Endodermal cell (in vitro differentiated cells): Measurements from ENCODE around the gene CERS2. TPM values are rescaled to one million over a fixed set of nuclear protein-coding genes. Genes with fewer than 3 reads are reported as not detected.

Experiments
- DNase-seq: peaks from one replicate; pipeline ENCODE4 v3.0.0-alpha.2; 2017
- H3K27ac ChIP-seq: 2 replicates; pipeline ENCODE4 v1.5.1; 2013; ENCODE audit warnings: mild to moderate bottlenecking, low read depth, low read length, moderate library complexity
- H3K27me3 ChIP-seq: 2 replicates; pipeline ENCODE4 v1.6.1; 2013; ENCODE audit warnings: mild to moderate bottlenecking, low read length, moderate library complexity; ENCODE audit not compliant: insufficient read depth, control insufficient read depth, poor library complexity, severe bottlenecking
- H3K36me3 ChIP-seq: 2 replicates; pipeline ENCODE4 v1.7.0; 2013; ENCODE audit warnings: mild to moderate bottlenecking, low read length, moderate library complexity; ENCODE audit not compliant: control insufficient read depth, insufficient read depth
- H3K4me1 ChIP-seq: one replicate; pipeline ENCODE4 v1.7.0; 2013; ENCODE audit warnings: low read length; ENCODE audit not compliant: control insufficient read depth, insufficient read depth
- H3K4me3 ChIP-seq: 2 replicates; pipeline ENCODE4 v1.5.1; 2013; ENCODE audit warnings: mild to moderate bottlenecking, low read length, moderate library complexity
- H3K9ac ChIP-seq: 2 replicates; pipeline ENCODE4 v1.6.1; 2013; ENCODE audit warnings: mild to moderate bottlenecking, low read length, moderate library complexity; ENCODE audit not compliant: poor library complexity, severe bottlenecking; ENCODE audit errors: extremely low read depth
- H3K9me3 ChIP-seq: 2 replicates; pipeline ENCODE4 v1.6.1; 2013; ENCODE audit warnings: mild to moderate bottlenecking, low read length, moderate library complexity; ENCODE audit not compliant: control insufficient read depth
- H3K27ac Mint-ChIP-seq: 2 replicates; pipeline ENCODE4 v1.8.0; 2020; ENCODE audit warnings: mixed read lengths
- H3K27me3 Mint-ChIP-seq: 2 replicates; pipeline ENCODE4 v1.8.0; 2021; ENCODE audit warnings: mild to moderate bottlenecking, mixed read lengths; ENCODE audit not compliant: insufficient read depth
- H3K36me3 Mint-ChIP-seq: 2 replicates; pipeline ENCODE4 v1.8.0; 2020; ENCODE audit warnings: low read depth, mixed read lengths
- H3K4me1 Mint-ChIP-seq: 2 replicates; pipeline ENCODE4 v1.8.0; 2020; ENCODE audit warnings: mixed read lengths
- H3K4me3 Mint-ChIP-seq: 2 replicates; pipeline ENCODE4 v1.8.0; 2020; ENCODE audit warnings: mild to moderate bottlenecking, moderate library complexity, mixed read lengths
- H3K9me3 Mint-ChIP-seq: 2 replicates; pipeline ENCODE4 v1.8.0; 2020; ENCODE audit warnings: mild to moderate bottlenecking, mixed read lengths
- CTCF ChIP-seq: fragments of 200-600 bp; sonication (generic); conservative IDR thresholded peaks from 2 replicates; pipeline ENCODE4 v1.5.0; 2021; ENCODE audit warnings: antibody characterized with exemption, mild to moderate bottlenecking
- WGBS, 2 experiments: methylation state at CpG; one replicate each; pipeline versions ENCODE4 v1.1.5 to v1.1.7; 2013; ENCODE audit warnings: missing lambda C conversion rate in 2 of 2, mixed read lengths in 1 of 2; ENCODE audit not compliant: insufficient coverage in 1 of 2, insufficient read length in 1 of 2; 5-methylcytosine and 5-hydroxymethylcytosine counted together
- total RNA-seq, 2 donors: library from RNA; stranded (reverse); fragmentation: NEBNext Ultra II Directional in 1 of 2; extraction: Animal tissue kit (Norgen Biotek cat#: 25700) in 1 of 2; gene quantifications; 2 replicates in 1 of 2; 3 replicates in 1 of 2; pipeline ENCODE4 v1.2.1, GENCODE V29; 2021

Gene CERS2
- total RNA-seq, 2 donors from 2014 or later = 143 to 183 TPM

- peaks cover 18% of the 10 kb centered on the region for H3K9me3 Mint-ChIP-seq
- peak within 1 kb of the TSS; percentile 95 for H3K4me3 ChIP-seq
- peak within 1 kb of the TSS; percentile 99 for H3K27ac Mint-ChIP-seq
- 0% methylated on average over 20 to 39 of the region's 39 CpGs for WGBS, 2 experiments
- H3K9ac ChIP-seq = peak within 1 kb of the TSS; percentile 94
- H3K36me3 ChIP-seq = peaks cover 33% of the 10 kb centered on the region
- H3K36me3 Mint-ChIP-seq = peaks cover 39% of the 10 kb centered on the region
- H3K27me3 ChIP-seq = no peaks in the 10 kb centered on the region
- peaks cover 9% of the 10 kb centered on the region for H3K4me1 Mint-ChIP-seq
- peak within 1 kb of the TSS; percentile 97 for H3K4me3 Mint-ChIP-seq
- H3K27me3 Mint-ChIP-seq = no peaks in the 10 kb centered on the region
- peak within 1 kb of the TSS; percentile 90 for H3K27ac ChIP-seq
- no peaks in the 10 kb centered on the region for H3K4me1 ChIP-seq
- peaks cover 30% of the 10 kb centered on the region for H3K9me3 ChIP-seq
- DNase-seq = peak; percentile 99
- TF ChIP-seq CTCF = no peak
Measured at GRCh38 chr1:150926097-150926741, 48.4 kb downstream of the CERS2 start, which contains the start of gene SETDB1. TSS of gene SETDB1 (plus strand) at chr1:150926363. CDS start at chr1:150927715, 1,352 bp downstream.

GRCh38 chr1:150925080-150925479, 49.6 kb downstream of the CERS2 start:
- Histone ChIP-seq H3K4me3 (no peak overlapping the region), H3K9ac (no peak overlapping the region), H3K4me1 (no peaks in the 10 kb centered on the region), H3K36me3 (peaks cover 23% of the 10 kb centered on the region), H3K27me3 (no peaks in the 10 kb centered on the region), H3K27ac (no peak overlapping the region), H3K9me3 (peaks cover 20% of the 10 kb centered on the region)
- H3K36me3 Mint-ChIP-seq = peaks cover 29% of the 10 kb centered on the region
- no peak for DNase-seq
- no peak for TF ChIP-seq CTCF
- WGBS, 2 experiments = 85 to 94% methylated on average over 12 to 23 of the region's 23 CpGs
- H3K9me3 Mint-ChIP-seq = peaks cover 8% of the 10 kb centered on the region
- H3K27ac Mint-ChIP-seq = no peak overlapping the region
- H3K27me3 Mint-ChIP-seq = no peaks in the 10 kb centered on the region
- peak overlapping the region; percentile 97 for H3K4me3 Mint-ChIP-seq
- peaks cover 9% of the 10 kb centered on the region for H3K4me1 Mint-ChIP-seq

GRCh38 chr1:150922519-150922975, 52.1 kb downstream of the CERS2 start:
- Histone ChIP-seq H3K9ac (no peak overlapping the region), H3K4me1 (no peaks in the 10 kb centered on the region), H3K4me3 (no peak overlapping the region), H3K27me3 (no peaks in the 10 kb centered on the region), H3K27ac (no peak overlapping the region), H3K36me3 (peaks cover 2% of the 10 kb centered on the region), H3K9me3 (no peaks in the 10 kb centered on the region)
- peak; percentile 91 for DNase-seq
- H3K27ac Mint-ChIP-seq = peak overlapping the region; percentile 58
- no peaks in the 10 kb centered on the region for H3K9me3 Mint-ChIP-seq
- no peaks in the 10 kb centered on the region for H3K27me3 Mint-ChIP-seq
- TF ChIP-seq CTCF = peak; percentile 92
- no peak overlapping the region for H3K4me3 Mint-ChIP-seq
- H3K4me1 Mint-ChIP-seq = peaks cover 9% of the 10 kb centered on the region
- 71 to 86% methylated on average over 1 to 2 of the region's 2 CpGs for WGBS, 2 experiments
- H3K36me3 Mint-ChIP-seq = peaks cover 4% of the 10 kb centered on the region
